Tibial nerve (tissue), 4 donors: ENCODE measurements around the gene TNFSF13. TPM values are rescaled to one million over a fixed set of nuclear protein-coding genes. Genes with fewer than 3 reads are reported as not detected.

Experiments used
- DNase-seq, 2 donors: peaks; one replicate each; pipeline ENCODE4 v3.0.0-alpha.2; 2019; ENCODE audit warnings: low spot score in 2 of 2
- H3K27ac ChIP-seq, 4 donors: fragments of 200-600 bp; sonication (generic) in 3 of 4; one replicate each; pipeline ENCODE4 v1.5.1; 2017 to 2019; ENCODE audit warnings: mild to moderate bottlenecking in 1 of 4
- H3K27me3 ChIP-seq, 2 donors: fragments of 200-600 bp; sonication (generic) in 1 of 2; one replicate each; pipeline versions ENCODE4 v1.5.1 to v1.6.0; 2017 to 2019
- H3K36me3 ChIP-seq, 3 donors: fragments of 200-600 bp; sonication (generic); one replicate each; pipeline ENCODE4 v1.5.1; 2018 to 2019
- H3K4me1 ChIP-seq, 4 donors: fragments of 200-600 bp; sonication (generic) in 3 of 4; one replicate each; pipeline ENCODE4 v1.5.1; 2017 to 2019
- H3K4me3 ChIP-seq, 4 donors: fragments of 200-600 bp; sonication (generic) in 3 of 4; one replicate each; pipeline ENCODE4 v1.5.1; 2017 to 2019; ENCODE audit warnings: mild to moderate bottlenecking in 1 of 4, moderate library complexity in 1 of 4
- H3K9me3 ChIP-seq, 4 donors: fragments of 200-600 bp; sonication (generic) in 3 of 4; one replicate each; pipeline ENCODE4 v1.5.1; 2017 to 2019
- EP300 ChIP-seq, 2 donors: sonication (generic); formaldehyde crosslinking; IDR thresholded peaks; one replicate each; pipeline ENCODE4 v1.6.1; 2017; ENCODE audit warnings: antibody characterized with exemption in 2 of 2, mild to moderate bottlenecking in 1 of 2
- POLR2A ChIP-seq, 2 donors: fragments of 450-650 bp; IDR thresholded peaks; one replicate each; pipeline ENCODE4 v1.6.1; 2017; ENCODE audit warnings: antibody characterized with exemption in 2 of 2, mild to moderate bottlenecking in 2 of 2, moderate library complexity in 2 of 2
- WGBS, 2 donors: methylation state at CpG; one replicate each; pipeline ENCODE4 v1.1.5; 2018; 5-methylcytosine and 5-hydroxymethylcytosine counted together
- total RNA-seq, 4 donors: library from RNA; depleted of rRNA; stranded (reverse); fragments of >200 nt; gene quantifications; one replicate each; pipeline ENCODE4 v1.1.0, GENCODE V29; 2016
- TF ChIP-seq, protein P1 (sequence below), 5 experiments: fragments of 200-600 bp in 3 of 5; fragments of 450-650 bp in 2 of 5; sonication (generic) in 3 of 5; IDR thresholded peaks; one replicate each; pipeline ENCODE4 v1.5.1; 2016 to 2019; ENCODE audit warnings: antibody characterized with exemption in 5 of 5, mild to moderate bottlenecking in 3 of 5, moderate library complexity in 2 of 5

The TNFSF13 gene
- total RNA-seq, 4 donors from 2014 or later: 44.7 to 93.3 (median 64.7) TPM

DNA sequence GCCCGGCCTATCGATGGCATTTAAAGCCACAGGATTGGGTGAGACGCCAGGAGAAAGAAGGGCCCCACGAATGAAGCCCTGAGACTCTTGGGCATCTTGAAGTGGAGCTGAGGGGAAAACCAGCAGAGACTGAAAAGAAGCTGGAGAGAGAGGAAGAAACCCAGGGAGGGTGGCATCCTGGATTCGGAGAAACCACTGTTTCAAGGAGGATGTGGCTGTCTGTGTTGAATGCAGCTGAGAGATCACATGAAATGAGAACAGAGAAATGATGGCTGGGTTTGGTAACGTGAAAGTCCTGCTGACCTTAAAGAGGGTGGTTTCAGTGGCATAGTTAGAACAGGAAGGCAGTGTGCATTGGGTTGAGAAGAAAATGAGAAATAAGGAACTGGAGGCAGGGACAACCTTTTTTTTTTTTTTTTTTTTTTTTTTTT, 5.9 kb upstream of the TNFSF13 start:
- H3K27me3 ChIP-seq: no peaks in the 10 kb centered on the region
- H3K27ac ChIP-seq: peak overlapping the region in 2 of 4 donors; percentile 40 to 65
- peaks cover 0 to 45% (median 19%) of the 10 kb centered on the region in 4 donors for H3K4me1 ChIP-seq
- peaks cover 0 to 24% (median 0%) of the 10 kb centered on the region in 3 donors for H3K36me3 ChIP-seq
- peak in 1 of 2 donors; percentile 42 for DNase-seq
- peak in 1 of 2 donors; percentile 47 for TF ChIP-seq EP300 (IDR thresholded peaks at IDR 0.05)
- TF ChIP-seq, protein P1, sequence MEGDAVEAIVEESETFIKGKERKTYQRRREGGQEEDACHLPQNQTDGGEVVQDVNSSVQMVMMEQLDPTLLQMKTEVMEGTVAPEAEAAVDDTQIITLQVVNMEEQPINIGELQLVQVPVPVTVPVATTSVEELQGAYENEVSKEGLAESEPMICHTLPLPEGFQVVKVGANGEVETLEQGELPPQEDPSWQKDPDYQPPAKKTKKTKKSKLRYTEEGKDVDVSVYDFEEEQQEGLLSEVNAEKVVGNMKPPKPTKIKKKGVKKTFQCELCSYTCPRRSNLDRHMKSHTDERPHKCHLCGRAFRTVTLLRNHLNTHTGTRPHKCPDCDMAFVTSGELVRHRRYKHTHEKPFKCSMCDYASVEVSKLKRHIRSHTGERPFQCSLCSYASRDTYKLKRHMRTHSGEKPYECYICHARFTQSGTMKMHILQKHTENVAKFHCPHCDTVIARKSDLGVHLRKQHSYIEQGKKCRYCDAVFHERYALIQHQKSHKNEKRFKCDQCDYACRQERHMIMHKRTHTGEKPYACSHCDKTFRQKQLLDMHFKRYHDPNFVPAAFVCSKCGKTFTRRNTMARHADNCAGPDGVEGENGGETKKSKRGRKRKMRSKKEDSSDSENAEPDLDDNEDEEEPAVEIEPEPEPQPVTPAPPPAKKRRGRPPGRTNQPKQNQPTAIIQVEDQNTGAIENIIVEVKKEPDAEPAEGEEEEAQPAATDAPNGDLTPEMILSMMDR (IDR thresholded peaks at IDR 0.05): no peak
- H3K9me3 ChIP-seq: no peaks in the 10 kb centered on the region
- no peak overlapping the region for H3K4me3 ChIP-seq
- 67 to 74% methylated on average over 6 of the region's 6 CpGs for WGBS, 2 donors

DNA sequence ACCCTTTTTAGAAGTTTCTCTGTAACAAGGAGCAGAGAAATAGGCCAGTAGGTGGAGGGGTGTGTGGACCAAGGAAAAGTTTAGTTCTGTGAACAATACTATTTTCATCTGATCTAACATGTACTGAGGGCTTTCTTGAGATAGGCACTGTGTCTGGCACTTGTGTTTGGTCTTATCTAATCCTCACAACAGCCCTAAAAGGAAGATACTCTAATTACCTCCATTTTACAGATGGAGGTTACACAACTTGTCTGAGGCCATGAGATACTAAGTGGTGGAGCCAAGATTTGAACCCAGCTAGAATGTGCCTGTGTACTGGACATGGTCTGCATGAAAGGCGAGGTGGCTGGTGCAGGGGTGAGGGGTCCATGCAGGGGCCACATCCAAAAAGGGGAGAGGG, 5.2 kb upstream of the TNFSF13 start:
- TF ChIP-seq, protein P1 (IDR thresholded peaks at IDR 0.05): no peak
- TF ChIP-seq EP300 (IDR thresholded peaks at IDR 0.05): no peak
- no peak for TF ChIP-seq POLR2A (IDR thresholded peaks at IDR 0.05)
- Histone ChIP-seq H3K4me1 (peaks cover 0 to 46% (median 25%) of the 10 kb centered on the region in 4 donors), H3K27me3 (no peaks in the 10 kb centered on the region), H3K9me3 (no peaks in the 10 kb centered on the region), H3K27ac (peak overlapping the region in 3 of 4 donors; percentile 42 to 58 (median 43)), H3K4me3 (no peak overlapping the region), H3K36me3 (peaks cover 0 to 24% (median 0%) of the 10 kb centered on the region in 3 donors)
- no peak for DNase-seq
- 91 to 100% methylated on average over 1 of the region's 1 CpG for WGBS, 2 donors

DNA sequence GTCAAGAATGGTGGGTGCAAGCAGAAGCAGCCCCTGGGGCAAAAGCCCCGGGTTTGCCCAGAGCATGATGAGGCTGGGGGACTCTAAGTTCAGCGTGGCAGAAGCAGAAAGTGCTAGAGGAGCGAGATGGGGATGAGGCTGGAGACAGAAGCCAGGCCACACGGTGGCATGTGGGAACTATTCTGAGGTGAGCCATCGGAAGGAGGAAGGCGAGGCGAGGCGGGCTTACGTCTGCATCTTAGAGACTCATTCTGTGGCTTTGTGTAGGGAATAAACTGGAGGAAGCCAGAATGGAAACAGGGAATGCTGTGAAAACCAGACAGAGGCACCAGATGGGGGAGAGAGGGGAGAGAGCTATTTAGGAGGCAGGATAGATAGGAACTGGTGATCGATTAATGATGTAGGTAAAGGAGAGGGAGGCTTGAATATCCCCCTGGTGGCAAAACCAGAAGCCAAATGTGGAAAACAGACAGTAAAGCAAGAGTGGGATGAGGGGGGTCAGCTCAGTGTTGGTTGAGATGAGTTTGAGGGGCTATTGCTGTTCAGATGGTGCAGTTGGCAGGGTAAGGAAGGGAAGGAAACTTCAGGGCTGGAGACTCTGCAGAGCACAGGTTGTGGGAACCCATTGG, 3.1 kb upstream of the TNFSF13 start:
- H3K4me3 ChIP-seq: no peak overlapping the region
- TF ChIP-seq POLR2A (IDR thresholded peaks at IDR 0.05) (no peak), EP300 (IDR thresholded peaks at IDR 0.05) (no peak)
- TF ChIP-seq, protein P1 (IDR thresholded peaks at IDR 0.05): no peak
- peak overlapping the region in 1 of 4 donors; percentile 8 for H3K27ac ChIP-seq
- peaks cover 0 to 23% (median 0%) of the 10 kb centered on the region in 3 donors for H3K36me3 ChIP-seq
- no peaks in the 10 kb centered on the region for H3K9me3 ChIP-seq
- no peaks in the 10 kb centered on the region for H3K27me3 ChIP-seq
- DNase-seq: no peak
- WGBS, 2 donors: 61% methylated on average over 10 of the region's 10 CpGs
- H3K4me1 ChIP-seq: peaks cover 0 to 51% (median 35%) of the 10 kb centered on the region in 4 donors

DNA sequence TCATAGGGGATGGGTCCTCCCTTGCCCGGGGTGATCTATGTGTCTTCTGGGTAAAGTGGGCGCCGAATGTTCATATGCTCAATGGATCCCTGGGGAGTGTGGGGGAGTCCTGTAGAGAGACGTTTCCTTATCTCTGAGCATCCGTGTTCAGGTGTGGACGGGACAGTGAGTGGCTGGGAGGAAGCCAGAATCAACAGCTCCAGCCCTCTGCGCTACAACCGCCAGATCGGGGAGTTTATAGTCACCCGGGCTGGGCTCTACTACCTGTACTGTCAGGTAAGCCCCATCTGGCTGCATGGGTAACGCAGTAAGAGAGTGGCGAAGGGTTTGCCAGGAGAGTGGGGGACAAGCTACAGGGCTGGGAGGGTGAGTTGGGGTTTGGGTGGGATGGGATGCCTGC, 1.9 kb upstream of the TNFSF13 start:
- peak overlapping the region; percentile 92 to 94 (median 94) for H3K27ac ChIP-seq
- DNase-seq: no peak
- TF ChIP-seq POLR2A (IDR thresholded peaks at IDR 0.05) (no peak), EP300 (IDR thresholded peaks at IDR 0.05) (no peak)
- TF ChIP-seq, protein P1 (IDR thresholded peaks at IDR 0.05): no peak
- H3K27me3 ChIP-seq: no peaks in the 10 kb centered on the region
- no peak overlapping the region for H3K4me3 ChIP-seq
- H3K36me3 ChIP-seq: peaks cover 0 to 11% (median 0%) of the 10 kb centered on the region in 3 donors
- no peaks in the 10 kb centered on the region for H3K9me3 ChIP-seq
- H3K4me1 ChIP-seq: peaks cover 0 to 49% (median 39%) of the 10 kb centered on the region in 4 donors
- 86 to 90% methylated on average over 12 of the region's 12 CpGs for WGBS, 2 donors

DNA sequence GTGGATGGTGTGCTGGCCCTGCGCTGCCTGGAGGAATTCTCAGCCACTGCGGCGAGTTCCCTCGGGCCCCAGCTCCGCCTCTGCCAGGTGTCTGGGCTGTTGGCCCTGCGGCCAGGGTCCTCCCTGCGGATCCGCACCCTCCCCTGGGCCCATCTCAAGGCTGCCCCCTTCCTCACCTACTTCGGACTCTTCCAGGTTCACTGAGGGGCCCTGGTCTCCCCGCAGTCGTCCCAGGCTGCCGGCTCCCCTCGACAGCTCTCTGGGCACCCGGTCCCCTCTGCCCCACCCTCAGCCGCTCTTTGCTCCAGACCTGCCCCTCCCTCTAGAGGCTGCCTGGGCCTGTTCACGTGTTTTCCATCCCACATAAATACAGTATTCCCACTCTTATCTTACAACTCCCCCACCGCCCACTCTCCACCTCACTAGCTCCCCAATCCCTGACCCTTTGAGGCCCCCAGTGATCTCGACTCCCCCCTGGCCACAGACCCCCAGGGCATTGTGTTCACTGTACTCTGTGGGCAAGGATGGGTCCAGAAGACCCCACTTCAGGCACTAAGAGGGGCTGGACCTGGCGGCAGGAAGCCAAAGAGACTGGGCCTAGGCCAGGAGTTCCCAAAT, 1.3 kb upstream of the TNFSF13 start:
- no peak for DNase-seq
- Histone ChIP-seq H3K9me3 (no peaks in the 10 kb centered on the region), H3K4me1 (peaks cover 0 to 50% (median 39%) of the 10 kb centered on the region in 4 donors), H3K27me3 (no peaks in the 10 kb centered on the region), H3K27ac (peak overlapping the region; percentile 92 to 94 (median 94)), H3K36me3 (peaks cover 0 to 9% (median 0%) of the 10 kb centered on the region in 3 donors), H3K4me3 (no peak overlapping the region)
- no peak for TF ChIP-seq EP300 (IDR thresholded peaks at IDR 0.05)
- TF ChIP-seq POLR2A (IDR thresholded peaks at IDR 0.05): no peak
- TF ChIP-seq, protein P1 (IDR thresholded peaks at IDR 0.05): no peak
- 43 to 53% methylated on average over 19 of the region's 19 CpGs for WGBS, 2 donors
